HG03196 (cell line): ENCODE results near the gene GRIPAP1.

Source experiments
- ATAC-seq: cut with Tn5 transposase; IDR thresholded peaks from one replicate; pipeline ENCODE4 v1.9.1; 2021; ENCODE audit not compliant: unreplicated experiment

The GRIPAP1 gene, protein sequence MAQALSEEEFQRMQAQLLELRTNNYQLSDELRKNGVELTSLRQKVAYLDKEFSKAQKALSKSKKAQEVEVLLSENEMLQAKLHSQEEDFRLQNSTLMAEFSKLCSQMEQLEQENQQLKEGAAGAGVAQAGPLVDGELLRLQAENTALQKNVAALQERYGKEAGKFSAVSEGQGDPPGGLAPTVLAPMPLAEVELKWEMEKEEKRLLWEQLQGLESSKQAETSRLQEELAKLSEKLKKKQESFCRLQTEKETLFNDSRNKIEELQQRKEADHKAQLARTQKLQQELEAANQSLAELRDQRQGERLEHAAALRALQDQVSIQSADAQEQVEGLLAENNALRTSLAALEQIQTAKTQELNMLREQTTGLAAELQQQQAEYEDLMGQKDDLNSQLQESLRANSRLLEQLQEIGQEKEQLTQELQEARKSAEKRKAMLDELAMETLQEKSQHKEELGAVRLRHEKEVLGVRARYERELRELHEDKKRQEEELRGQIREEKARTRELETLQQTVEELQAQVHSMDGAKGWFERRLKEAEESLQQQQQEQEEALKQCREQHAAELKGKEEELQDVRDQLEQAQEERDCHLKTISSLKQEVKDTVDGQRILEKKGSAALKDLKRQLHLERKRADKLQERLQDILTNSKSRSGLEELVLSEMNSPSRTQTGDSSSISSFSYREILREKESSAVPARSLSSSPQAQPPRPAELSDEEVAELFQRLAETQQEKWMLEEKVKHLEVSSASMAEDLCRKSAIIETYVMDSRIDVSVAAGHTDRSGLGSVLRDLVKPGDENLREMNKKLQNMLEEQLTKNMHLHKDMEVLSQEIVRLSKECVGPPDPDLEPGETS

DNA sequence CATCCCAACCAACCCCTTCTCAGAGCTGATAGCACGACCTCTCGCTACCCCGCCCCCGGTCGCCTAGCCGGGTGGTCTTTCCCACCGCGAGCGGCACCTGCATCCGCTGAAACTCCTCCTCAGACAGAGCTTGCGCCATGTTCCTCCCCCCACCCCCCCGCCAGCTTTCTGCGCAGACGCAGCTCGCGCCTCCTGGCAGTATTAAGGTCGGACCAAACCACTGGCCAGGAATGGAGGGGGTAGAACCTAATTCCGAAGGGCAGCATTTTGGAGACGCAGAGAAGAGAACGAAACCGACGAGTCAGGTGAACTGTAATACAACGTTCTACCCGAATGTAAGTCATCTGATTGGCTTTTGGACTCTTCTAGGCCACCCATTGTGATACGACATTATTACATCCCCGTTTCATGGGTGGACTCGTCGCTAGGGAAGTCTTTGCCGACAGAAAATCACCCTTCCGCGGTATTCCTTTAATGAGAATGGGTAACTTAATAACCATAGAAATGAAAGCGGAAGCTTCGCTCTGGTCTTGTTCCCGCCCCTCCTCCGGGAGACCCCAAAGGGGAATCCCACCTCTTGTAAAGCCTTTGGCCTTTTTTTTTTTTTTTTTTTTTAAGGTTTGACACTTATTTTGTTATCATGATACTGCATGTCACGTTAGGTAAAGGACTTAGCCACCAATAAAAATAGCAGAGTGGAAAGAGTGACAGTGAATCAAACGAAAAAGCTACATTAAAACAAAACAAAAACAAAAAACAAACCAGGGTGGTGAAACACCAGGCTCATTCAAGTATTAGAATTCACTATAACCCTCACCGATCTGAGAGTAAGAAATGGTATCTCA lies at the start of gene GRIPAP1:
Gene GRIPAP1, minus strand, starts transcription at position 174 of the 845 bp plus-strand sequence. Its CDS starts 35 bp downstream, at position 139.
- ATAC-seq = peak; percentile 78

DNA sequence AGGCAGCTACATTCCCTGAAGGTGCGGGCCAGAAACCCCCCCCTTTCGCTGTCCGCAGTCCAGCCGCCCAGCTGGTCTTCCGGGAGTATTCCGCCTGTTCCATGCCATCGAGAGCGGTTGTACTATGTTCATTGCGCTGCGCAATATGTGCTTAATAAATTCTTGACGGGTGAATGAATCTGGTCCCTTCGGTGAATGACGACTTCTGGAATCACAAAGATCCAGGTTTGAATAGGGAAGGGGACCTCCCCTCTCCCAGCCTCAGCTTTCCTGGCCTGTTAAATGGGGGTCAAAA lies 41.9 kb upstream of the GRIPAP1 start:
- ATAC-seq = no peak

DNA sequence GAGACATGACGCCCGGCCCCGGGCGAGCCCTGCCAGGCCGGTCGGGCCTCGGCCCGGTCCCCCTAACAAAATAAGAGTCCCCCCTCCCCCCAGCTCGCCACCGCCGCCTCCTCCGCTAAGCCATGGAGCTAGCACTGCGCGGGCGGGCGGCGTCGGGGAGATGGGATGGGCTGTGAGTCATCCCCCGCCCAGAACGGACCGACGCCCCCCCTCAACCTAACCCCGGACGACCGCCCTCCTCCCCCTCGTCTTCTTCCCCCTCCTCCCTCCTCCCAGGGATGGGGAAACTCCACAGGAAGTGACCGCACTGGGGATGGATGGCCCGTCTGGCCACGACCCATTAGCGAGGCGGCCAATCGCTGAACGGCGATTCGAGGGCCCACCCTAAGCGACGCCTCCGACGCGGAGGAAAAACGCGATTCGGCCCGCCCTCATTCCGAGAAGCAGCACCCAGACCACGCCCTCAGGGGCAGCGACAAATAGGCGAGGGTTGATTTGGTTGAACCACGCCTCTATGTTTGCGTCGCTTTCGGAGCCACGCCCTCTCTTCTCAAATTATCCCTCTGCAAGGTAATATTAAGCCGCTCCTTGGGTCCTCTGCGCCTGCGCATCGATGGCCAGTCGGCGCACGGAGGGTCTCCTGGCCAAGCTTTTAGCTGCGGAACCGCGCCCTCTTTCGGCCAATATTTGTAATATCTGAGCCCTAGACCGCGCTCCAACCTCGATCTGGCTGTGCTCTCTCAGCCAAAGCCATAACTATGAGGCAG lies 41.3 kb upstream of the GRIPAP1 start, which contains the start of gene TFE3:
Gene TFE3, minus strand, starts transcription at position 138 of the 767 bp plus-strand sequence. Its CDS starts 131 bp downstream, at position 7.
- peak; percentile 92 for ATAC-seq

DNA sequence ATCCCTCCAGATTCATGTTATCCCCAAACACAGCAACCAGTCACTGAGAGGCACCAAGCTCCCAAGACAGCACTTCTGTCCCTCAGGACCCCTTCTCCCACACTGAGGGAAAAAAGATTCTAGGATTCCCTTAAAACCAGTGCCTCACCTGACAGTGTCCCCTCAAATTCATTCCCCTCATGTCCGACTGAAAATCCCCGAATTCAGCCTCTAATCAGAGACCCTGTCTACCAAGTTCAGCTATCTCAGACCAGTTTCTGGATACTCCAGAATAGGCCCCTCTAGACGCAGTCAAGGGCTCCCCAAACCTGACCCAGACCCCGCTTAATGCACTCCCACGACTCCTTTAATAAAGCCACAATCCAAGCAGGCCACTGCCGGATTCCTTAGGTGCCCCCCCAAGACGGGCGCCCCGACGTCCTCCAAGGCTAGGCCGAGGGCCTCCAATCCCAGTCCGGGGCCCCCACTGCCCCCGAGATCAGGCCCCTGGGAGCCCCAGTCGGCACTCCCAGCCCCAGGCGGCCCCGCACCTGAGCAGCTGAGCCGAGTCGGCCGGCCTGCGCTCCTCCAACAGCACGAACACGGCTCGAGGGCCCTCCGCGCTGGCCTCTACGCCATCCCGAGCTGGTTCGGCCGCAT lies 40.6 kb upstream of the GRIPAP1 start:
- no peak for ATAC-seq

DNA sequence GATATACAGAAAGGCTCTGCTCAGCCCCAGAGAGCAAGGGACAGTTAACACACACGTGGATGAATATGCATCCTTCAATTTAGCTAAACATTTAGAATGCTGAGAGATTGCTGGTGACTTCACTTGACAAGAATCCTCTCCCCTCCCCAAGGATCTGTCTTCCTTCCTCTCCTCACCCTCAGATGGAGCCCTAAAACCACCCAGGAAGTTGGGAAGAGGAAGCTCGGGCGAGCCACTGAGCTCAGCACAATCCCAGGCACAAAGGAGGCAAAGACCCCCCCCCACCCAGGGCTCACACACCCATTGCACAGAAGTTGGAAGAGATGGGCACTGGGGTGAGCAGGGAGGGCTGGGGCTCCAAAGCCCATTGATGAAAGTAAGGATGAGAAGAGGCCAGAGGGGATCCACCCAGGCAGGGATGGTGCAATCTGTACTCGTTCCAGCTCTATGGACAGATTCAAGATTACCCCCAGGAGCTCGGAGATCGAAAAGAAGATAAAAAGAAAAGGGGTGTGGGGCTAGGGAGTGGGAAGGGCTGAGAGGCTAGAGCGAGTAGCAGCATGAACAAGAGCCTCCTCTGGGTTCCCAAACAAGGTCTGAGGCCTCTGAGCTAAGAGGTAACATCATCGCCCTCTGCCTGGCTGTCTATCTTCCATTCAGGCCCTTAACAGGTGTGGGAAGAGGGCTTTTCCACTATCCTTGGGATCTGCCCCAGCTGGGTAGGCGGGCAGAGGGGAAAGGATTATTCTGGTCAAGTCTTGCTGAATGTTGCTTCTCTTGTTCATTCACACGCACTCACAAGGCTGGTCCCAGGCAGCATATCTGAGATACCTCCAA lies 39.9 kb upstream of the GRIPAP1 start:
- ATAC-seq = no peak

DNA sequence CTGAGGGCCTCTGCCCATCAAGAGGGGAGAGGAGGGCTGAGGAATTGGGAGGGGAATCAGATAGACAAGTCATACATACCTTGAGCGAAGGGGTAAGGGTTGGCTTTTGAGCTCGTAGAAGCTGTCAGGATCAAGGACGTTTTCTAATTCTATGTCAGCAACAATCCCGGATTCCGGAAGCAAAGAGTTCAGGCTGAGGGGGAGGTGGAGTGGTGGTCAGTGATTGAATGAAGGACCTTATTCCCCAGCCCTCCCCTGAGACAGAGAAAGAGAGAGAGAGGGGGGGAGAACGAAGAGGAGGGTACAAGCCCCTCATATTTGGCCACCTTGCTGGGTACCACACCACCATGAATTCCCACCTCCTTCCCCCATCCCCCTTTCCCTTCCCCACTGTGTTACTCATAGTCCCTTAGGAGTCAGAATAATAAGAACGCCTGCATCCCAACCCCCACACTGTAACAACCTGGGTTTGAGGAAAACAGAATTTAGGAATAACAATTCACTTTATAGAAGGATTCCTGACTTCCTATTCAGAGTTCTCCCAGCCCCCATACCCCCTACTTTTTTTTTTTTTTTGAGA lies 38.4 kb upstream of the GRIPAP1 start:
- ATAC-seq = no peak

DNA sequence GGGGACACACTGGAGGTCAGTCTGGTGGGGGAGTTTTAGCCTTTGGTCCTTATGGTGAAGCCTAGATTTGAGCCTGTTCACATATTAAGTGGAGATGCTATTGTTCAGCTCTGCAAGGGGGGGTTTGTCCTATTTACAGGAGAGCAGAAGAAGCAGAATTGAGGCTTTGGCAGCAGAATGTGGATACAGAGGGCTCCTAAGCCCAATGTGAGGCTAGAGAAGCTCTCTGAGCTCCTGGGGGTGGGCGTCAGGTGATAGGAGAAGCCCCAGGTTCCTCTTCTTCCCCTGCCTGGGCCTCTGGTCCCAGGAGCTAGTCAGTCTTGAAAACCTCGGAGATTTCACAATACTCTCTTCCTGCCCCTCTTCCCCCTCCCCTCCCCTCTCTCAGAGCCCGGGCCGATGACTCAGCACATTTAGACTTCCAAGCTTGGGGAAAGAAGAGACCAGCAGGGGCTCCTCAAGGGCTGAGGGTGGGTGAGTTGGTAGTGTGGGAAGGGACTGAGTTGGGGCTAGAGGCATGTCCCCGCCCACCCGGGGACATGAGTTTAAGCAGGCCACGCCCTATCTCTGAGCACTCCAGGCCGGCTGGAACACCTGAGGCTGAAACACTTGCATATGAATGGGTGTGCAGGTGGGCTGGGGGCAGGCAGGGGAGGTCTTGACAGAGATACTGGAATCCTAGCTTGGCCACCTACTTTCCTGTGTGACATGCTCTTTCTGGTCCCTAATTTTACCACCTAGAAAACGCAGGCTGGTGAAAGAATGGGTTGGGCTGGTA lies 37.7 kb upstream of the GRIPAP1 start:
- ATAC-seq = no peak

DNA sequence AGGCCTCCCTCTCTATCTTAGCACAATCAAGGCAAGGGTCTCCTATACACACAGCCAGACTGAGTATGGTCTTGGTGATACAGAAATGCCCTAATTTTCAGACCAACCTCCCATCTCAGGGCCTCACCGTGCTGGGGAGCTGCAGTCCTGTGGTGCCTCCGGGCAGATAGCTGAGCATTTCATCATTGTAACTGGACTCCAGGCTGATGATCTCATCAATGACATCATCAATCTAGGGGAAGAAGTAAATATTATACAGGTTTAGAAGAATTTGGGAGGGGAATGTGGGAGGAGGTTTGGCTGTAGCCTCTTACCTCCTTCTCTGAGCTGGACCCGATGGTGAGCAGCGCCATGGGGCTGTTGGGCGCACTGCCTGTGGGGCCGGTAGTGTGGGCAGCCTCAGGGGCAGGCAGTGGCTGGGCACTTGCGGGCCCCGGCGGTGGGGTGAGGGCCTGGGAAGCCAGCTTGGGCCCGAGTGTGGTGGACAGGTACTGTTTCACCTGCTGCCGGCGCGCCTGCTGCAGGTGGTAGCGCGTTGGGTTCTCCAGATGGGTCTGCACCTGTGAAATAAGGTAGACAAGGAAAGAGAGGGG lies 35.9 kb upstream of the GRIPAP1 start:
- no peak for ATAC-seq

DNA sequence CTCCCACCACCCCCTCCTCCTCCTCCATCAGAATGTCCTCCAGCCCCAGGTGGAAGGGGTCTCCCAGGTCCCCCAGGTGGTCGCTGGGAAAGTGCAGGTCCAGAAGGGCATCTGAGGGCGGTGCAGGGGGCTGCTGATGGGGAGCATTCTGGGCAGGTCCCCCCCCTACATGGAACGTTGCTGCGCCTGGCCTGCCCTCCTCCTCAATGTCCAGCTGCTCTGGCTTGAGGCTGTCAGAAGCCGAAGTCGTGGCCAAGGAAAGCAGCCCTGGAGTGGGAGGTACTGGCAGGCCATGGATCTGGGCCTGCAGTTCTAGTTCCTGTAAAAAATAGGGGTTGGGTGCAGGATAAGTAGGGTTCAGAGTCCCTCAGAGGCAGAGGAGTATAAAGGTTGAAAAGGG lies 28.2 kb upstream of the GRIPAP1 start:
- no peak for ATAC-seq

DNA sequence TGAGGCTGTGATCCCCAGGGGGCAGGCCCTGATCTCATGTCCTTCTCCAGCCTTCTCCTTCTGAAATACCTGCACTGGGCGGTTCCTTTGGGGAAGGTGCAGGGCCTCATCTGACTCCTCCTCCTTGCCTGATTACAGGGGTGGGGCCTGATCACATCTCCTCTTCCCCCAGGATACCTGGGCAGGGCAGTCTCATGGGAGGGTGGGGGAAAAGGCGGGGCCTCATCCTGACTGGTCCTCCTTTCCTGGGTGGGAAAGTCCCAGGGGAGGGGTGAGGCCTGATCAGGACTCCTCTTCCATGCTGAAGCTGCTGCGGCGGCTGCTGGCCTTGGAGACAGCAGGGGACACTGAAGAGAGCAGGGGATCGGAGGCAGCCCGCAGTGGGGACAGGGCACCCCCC lies 27.8 kb upstream of the GRIPAP1 start:
- no peak for ATAC-seq

DNA sequence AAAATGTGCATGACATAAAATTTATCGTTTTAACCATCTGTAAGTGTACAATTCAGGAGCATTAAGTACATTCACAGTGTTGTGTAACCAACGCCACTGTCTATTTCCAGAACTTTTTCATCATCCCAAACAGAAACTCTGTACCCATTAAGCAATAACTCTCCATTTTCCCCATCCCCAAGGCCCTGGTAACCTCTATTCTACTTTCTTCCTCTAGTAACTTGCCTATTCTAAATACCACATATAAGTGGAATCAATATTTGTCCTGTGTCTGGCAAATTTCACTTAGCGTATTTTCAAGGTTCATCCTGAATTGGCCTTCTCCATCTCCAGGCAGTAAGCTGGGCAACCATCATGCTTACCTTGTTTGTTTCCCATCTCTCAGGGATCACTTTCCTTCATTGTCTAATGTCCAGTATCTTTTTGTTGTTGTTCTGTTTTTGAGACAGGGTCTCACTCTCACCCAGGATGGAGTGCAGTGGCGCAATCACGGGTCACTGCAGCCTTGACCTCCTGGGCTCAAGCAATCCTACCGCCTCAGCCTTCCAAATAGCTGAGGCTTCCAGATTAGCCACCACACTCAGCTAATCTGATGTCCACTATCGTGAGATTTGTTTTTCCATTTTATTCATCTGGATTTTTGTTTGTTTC lies 17.7 kb upstream of the GRIPAP1 start:
- ATAC-seq = no peak

DNA sequence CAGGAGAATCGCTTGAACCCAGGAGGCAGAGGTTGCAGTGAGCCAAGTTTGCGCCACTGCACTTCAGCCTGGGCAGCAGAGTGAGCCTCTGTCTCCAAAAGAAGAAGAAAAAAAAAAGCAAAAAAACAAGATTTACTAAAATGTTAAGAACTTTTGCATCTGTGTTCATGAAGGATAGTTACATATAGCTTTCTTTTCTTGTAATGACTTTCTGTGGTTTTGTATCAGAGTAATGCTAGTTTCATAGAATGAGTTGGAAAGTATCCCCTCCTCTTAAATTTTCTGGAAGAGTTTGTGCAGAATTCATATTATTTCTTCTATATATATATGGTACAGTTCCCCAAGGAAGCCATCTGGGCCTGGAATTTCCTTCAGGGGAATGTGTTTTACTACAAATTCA lies 17.0 kb upstream of the GRIPAP1 start:
- ATAC-seq = no peak

DNA sequence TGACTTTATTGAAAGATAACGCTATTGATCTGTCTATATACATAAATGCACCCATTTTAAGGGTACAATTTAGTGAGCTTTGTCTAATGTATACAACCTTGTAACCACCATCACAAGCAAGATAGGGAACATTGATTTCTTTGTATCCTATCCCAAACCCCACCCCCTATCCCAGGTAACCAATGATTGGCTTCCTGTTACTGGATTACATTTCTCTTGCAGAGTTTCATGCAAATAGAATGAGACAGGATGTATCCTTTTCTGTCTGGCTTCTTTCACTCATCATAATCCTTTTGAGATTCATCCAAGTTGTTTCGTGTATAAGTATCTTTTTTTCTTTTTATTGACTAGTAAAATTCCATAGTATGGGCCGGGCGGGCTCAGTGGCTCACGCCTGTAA lies 1.6 kb upstream of the GRIPAP1 start:
- ATAC-seq = no peak

DNA sequence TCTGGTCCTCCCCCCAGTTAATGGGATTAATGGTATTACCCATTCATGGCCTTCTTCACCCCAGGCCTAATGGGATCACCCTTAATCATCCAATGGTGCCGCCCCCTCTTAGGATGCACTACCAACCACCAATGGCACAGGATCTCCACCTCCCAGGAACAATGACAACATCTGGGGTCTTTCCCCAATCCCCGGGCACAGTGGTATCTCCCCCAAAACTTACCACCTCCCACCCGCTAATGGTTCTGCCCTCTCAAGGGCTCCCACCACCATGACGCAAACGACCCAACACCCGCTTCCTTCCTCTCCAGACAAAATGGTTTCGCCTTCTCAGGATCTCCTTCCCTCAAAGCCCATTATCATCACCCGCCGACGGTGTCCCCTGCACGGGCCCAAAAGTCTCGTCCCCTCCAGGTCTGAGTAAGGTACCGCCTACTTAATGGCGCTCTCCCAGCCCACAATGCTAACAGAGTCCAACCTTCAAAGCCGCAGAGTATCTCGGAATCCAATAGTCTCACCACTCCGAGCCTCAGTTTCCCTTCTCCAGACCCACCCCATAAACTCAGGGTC lies 458 bp downstream of the GRIPAP1 start:
- peak; percentile 30 for ATAC-seq

DNA sequence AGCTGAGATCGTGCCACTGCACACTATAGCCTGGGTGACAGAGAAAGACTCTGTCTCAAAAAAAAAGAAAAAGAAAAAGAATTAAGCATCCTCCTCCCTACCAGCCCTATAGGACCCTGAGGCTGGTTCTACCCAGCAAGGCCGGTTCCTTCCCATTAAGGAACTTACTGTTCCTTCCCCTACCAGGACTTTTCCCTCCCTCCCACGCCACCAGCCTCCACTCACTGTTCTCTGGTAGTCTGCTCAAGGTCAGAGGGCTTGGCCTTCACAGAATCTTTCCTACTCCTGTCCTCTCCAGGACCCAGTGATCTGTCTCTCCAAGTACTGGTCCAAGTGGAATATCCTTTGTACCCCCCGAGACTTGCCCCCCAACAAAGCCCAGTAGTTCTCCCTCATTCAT lies 1.4 kb downstream of the GRIPAP1 start:
- ATAC-seq = no peak

DNA sequence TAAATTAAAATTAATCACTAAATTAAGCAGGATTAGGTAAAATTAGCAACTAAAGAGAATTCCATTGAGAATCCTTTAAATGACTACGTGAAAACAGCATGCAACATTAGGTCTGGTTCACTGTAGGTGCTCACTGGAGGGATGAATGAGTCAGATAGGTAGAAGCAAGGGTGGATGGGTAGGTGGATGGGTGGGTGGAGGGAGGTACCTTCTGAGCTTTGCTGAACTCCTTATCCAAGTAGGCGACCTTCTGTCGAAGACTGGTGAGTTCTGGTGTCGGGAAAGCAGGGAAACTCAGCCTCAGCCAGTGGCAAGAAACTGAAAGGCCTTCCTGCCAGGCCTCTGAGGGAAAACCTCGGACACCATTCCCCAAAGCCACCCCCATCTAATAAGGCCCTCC lies 3.0 kb downstream of the GRIPAP1 start:
- no peak for ATAC-seq

DNA sequence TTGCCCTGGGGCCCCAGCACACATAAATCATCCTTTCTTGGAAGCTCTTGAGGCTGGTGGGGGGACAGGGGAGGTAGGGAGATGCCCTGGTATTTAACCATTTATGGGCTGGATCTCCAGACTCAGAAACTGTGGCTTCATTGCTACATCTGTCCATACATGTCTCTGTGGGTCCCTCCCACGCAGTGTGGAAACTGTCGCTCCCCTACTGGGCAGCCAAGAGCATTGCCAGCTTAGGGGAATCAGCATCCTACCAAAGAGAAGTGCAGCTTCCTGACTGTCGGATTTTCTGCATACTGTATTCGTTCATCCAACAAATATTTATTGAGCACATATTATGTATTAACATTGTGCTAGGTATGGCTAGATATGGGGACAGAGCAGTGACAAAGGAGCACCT lies 3.7 kb downstream of the GRIPAP1 start:
- no peak for ATAC-seq
